IPS-18a (cell line): ENCODE measurements around the gene MARCHF5.
"Not testable (repeated sequence)": the region's sequence is repeated elsewhere in the genome, so short reads cannot be mapped to it uniquely, and the experiment has no call there.

Experiments used
- H3K27ac ChIP-seq: one replicate; pipeline ENCODE4 v1.5.1; 2013; ENCODE audit warnings: low read length
- H3K27me3 ChIP-seq: one replicate; pipeline ENCODE4 v1.6.1; 2013; ENCODE audit warnings: mild to moderate bottlenecking, low read length; ENCODE audit not compliant: control insufficient read depth, insufficient read depth
- H3K36me3 ChIP-seq: one replicate; pipeline ENCODE4 v1.6.1; 2013; ENCODE audit warnings: low read depth, low read length; ENCODE audit not compliant: control insufficient read depth
- H3K4me1 ChIP-seq: one replicate; pipeline ENCODE4 v1.6.1; 2013; ENCODE audit warnings: low read depth, low read length; ENCODE audit not compliant: control insufficient read depth
- H3K4me3 ChIP-seq: one replicate; pipeline ENCODE4 v1.5.1; 2013; ENCODE audit warnings: low read length
- H3K9ac ChIP-seq: one replicate; pipeline ENCODE4 v1.6.1; 2013; ENCODE audit warnings: mild to moderate bottlenecking, low read length, moderate library complexity
- H3K9me3 ChIP-seq: one replicate; pipeline ENCODE4 v1.6.1; 2013; ENCODE audit warnings: low read depth, low read length; ENCODE audit not compliant: control insufficient read depth

The MARCHF5 gene

GRCh38 chr10:92402234-92402633 lies 111.3 kb downstream of the MARCHF5 start:
- H3K4me1 ChIP-seq, H3K36me3 ChIP-seq, H3K4me3 ChIP-seq, H3K9me3 ChIP-seq, H3K9ac ChIP-seq, H3K27ac ChIP-seq, H3K27me3 ChIP-seq: not testable (repeated sequence)
